Activated T-helper 2 cell treated with anti-CD3 and anti-CD28 coated beads, Interferon-gamma antibody, Interleukin-2, Interleukin-4, amounts not matched to agents 10 μg/mL and 5 μg/mL and 100 μg/mL, durations not matched to agents 14 hours and 24 hours and 36 hours (primary cell): ENCODE data around the gene CYP4X1. TPM values are rescaled to one million over a fixed set of nuclear protein-coding genes. Genes with fewer than 3 reads are reported as not detected.
"Not testable (repeated sequence)": the region's sequence is repeated elsewhere in the genome, so short reads cannot be mapped to it uniquely, and the experiment has no call there.

Source experiments
- DNase-seq: peaks from one replicate; pipeline ENCODE4 v3.0.0; 2021; ENCODE audit warnings: low spot score
- H3K27ac Mint-ChIP-seq: one replicate; pipeline ENCODE4 v1.8.0; 2021; ENCODE audit warnings: mixed read lengths
- H3K27me3 Mint-ChIP-seq: one replicate; pipeline ENCODE4 v1.8.0; 2021; ENCODE audit warnings: low read depth, mixed read lengths
- H3K36me3 Mint-ChIP-seq: one replicate; pipeline ENCODE4 v1.8.0; 2021; ENCODE audit warnings: low read depth, mixed read lengths
- H3K4me1 Mint-ChIP-seq: one replicate; pipeline ENCODE4 v1.8.0; 2021; ENCODE audit warnings: low read depth, mixed read lengths
- H3K4me3 Mint-ChIP-seq: one replicate; pipeline ENCODE4 v1.8.0; 2021; ENCODE audit warnings: low read depth, mild to moderate bottlenecking, moderate library complexity, mixed read lengths
- H3K9me3 Mint-ChIP-seq: one replicate; pipeline ENCODE4 v1.8.0; 2021; ENCODE audit warnings: mixed read lengths
- intact Hi-C: fragments of 100-400 bp; cut with micrococcal nuclease; formaldehyde crosslinking; loops from one replicate; pipeline ENCODE4 v1.15.1; 2023
- total RNA-seq: library from RNA; stranded (reverse); gene quantifications from 2 replicates; pipeline ENCODE4 v1.2.3, GENCODE V29; 2022

CYP4X1 gene
- total RNA-seq, 1 donor from 2014 or later: not detected

GRCh38 chr1:47024141-47024801 lies 802 bp downstream of the CYP4X1 start:
- Mint-ChIP-seq H3K4me1 (no peaks in the 10 kb centered on the region), H3K9me3 (no peaks in the 10 kb centered on the region), H3K4me3 (no peak overlapping the region), H3K27me3 (peaks cover 36% of the 10 kb centered on the region), H3K27ac (no peak overlapping the region), H3K36me3 (no peaks in the 10 kb centered on the region)
- intact Hi-C loops: no loop called here
- DNase-seq: no peak

GRCh38 chr1:47030170-47030805 lies 6.8 kb downstream of the CYP4X1 start:
- H3K4me3 Mint-ChIP-seq: no peak overlapping the region
- H3K27ac Mint-ChIP-seq: no peak overlapping the region
- H3K4me1 Mint-ChIP-seq: no peaks in the 10 kb centered on the region
- intact Hi-C loops: no loop called here
- DNase-seq: no peak
- H3K9me3 Mint-ChIP-seq: no peaks in the 10 kb centered on the region
- peaks cover 23% of the 10 kb centered on the region for H3K27me3 Mint-ChIP-seq
- H3K36me3 Mint-ChIP-seq: no peaks in the 10 kb centered on the region

DNA sequence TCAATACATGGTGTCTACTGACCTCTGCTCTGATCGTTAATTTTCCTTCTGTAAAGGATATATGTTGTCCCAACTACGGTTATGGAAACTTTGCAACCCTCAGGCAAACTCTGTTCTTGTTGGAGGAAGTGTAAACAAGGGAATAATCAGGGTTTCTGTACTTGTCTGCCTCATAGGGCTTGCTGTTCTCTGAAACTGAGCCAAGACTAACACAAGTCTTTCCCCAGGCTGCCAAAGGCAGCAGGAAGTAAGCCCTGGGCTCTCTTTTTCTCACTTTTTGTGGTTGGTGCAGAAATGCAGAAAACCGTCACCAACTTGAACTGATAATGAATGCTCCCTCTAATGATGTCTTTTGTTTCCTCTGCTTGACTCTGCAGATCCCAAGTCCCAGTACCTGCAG lies 7.6 kb downstream of the CYP4X1 start:
- Mint-ChIP-seq H3K4me1 (no peaks in the 10 kb centered on the region), H3K27me3 (peaks cover 18% of the 10 kb centered on the region), H3K27ac (no peak overlapping the region), H3K9me3 (no peaks in the 10 kb centered on the region), H3K36me3 (no peaks in the 10 kb centered on the region), H3K4me3 (no peak overlapping the region)
- intact Hi-C loops: no loop called here
- no peak for DNase-seq

DNA sequence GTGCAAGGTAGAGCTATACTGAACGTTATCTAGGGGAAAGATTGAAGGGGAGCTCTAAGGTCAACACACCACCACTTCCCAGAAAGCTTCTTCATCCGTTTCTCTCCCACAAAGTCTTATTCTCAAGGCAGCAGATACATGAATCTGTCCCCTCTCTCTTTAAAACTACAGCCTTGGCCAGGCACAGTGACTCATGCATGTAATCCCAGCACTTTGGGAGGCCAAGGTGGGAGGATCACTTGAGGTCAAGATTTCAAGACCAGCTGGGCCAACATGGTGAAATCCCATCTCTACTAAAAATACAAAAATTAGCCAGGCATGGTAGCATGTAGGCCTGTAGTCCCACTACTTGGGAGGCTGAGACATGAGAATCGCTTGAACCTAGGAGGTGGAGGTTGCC lies 8.1 kb downstream of the CYP4X1 start:
- H3K9me3 Mint-ChIP-seq: no peaks in the 10 kb centered on the region
- intact Hi-C loops: no loop called here
- H3K27me3 Mint-ChIP-seq: peaks cover 18% of the 10 kb centered on the region
- H3K4me3 Mint-ChIP-seq: no peak overlapping the region
- H3K36me3 Mint-ChIP-seq: no peaks in the 10 kb centered on the region
- no peak for DNase-seq
- H3K27ac Mint-ChIP-seq: no peak overlapping the region
- no peaks in the 10 kb centered on the region for H3K4me1 Mint-ChIP-seq

DNA sequence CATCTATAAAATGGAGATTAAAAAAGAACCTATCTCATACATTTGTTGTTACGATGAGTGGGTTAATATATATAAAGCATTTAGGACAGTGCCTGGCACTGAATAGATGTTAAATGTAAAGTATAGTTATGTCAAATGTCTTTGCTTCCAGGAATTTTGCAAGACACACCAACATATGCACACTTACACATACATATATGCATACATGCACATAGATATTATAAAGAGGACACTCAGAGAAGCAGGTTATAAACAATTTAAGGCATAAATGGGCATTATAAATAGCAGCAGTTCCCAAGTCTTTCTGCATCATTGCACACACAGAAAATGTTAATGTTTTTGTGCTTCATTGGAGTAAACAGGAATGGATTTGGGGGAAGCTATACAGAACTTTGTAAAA lies 13.3 kb downstream of the CYP4X1 start:
- no peaks in the 10 kb centered on the region for H3K4me1 Mint-ChIP-seq
- H3K27me3 Mint-ChIP-seq: peaks cover 6% of the 10 kb centered on the region
- no peak overlapping the region for H3K27ac Mint-ChIP-seq
- no peaks in the 10 kb centered on the region for H3K9me3 Mint-ChIP-seq
- H3K4me3 Mint-ChIP-seq: no peak overlapping the region
- no peak for DNase-seq
- H3K36me3 Mint-ChIP-seq: no peaks in the 10 kb centered on the region
- intact Hi-C loops: no loop called here

DNA sequence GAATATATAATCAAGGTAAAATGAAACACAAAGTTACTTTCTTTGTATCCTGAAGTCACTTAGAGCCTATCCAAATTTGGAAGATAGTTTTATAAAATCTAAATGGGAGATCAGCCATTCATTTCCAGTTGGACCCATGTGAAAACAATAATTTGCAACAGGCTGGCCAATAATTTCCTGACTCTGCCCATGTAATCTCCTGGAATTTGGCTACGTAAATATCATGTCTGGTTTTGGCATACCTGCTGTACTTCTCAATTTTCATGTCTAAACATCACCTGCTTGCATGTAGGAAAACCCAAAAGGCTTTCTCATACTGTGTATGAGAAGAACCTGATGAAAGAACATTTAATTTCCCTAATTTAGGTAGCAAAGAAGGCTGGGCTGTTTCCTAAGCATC lies 35.9 kb downstream of the CYP4X1 start:
- Mint-ChIP-seq H3K4me3 (no peak overlapping the region), H3K27ac (no peak overlapping the region), H3K27me3 (peaks cover 13% of the 10 kb centered on the region), H3K4me1 (no peaks in the 10 kb centered on the region), H3K36me3 (no peaks in the 10 kb centered on the region), H3K9me3 (no peaks in the 10 kb centered on the region)
- intact Hi-C loops: no loop called here
- DNase-seq: no peak

DNA sequence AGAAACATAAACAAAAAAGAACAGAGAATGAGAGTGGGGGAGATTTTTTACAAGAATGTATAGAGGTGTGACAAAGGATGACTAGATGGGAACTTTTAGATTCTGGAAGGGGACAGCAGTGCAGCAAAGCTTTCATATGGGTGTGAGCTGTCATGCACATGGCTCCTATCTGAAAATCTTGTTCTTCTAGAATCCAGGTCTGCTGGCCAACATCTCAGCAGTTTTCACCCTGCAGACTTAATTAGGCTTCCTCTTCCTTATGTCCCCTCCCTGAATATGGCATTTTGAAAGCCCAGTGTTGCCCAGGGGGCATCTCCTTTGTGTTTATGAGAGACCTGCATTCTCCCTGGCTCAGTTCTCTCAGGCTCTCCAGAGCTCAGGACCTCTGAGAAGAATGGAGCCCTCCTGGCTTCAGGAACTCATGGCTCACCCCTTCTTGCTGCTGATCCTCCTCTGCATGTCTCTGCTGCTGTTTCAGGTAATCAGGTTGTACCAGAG lies 43.7 kb downstream of the CYP4X1 start, which contains the start of gene CYP4Z1:
Gene CYP4Z1, plus strand, starts transcription at position 135 of the 498 bp plus-strand sequence. Its CDS starts 260 bp downstream, at position 395.
- H3K36me3 Mint-ChIP-seq: no peaks in the 10 kb centered on the region
- no peak within 1 kb of the TSS for H3K27ac Mint-ChIP-seq
- DNase-seq: no peak
- peaks cover 9% of the 10 kb centered on the region for H3K27me3 Mint-ChIP-seq
- H3K9me3 Mint-ChIP-seq: no peaks in the 10 kb centered on the region
- intact Hi-C loops: no loop called here
- H3K4me3 Mint-ChIP-seq: no peak within 1 kb of the TSS
- no peaks in the 10 kb centered on the region for H3K4me1 Mint-ChIP-seq

GRCh38 chr1:47069080-47069479 lies 45.6 kb downstream of the CYP4X1 start:
- DNase-seq, H3K4me3 Mint-ChIP-seq, H3K36me3 Mint-ChIP-seq, H3K27me3 Mint-ChIP-seq, H3K27ac Mint-ChIP-seq, H3K4me1 Mint-ChIP-seq, intact Hi-C loops, H3K9me3 Mint-ChIP-seq: not testable (repeated sequence)

DNA sequence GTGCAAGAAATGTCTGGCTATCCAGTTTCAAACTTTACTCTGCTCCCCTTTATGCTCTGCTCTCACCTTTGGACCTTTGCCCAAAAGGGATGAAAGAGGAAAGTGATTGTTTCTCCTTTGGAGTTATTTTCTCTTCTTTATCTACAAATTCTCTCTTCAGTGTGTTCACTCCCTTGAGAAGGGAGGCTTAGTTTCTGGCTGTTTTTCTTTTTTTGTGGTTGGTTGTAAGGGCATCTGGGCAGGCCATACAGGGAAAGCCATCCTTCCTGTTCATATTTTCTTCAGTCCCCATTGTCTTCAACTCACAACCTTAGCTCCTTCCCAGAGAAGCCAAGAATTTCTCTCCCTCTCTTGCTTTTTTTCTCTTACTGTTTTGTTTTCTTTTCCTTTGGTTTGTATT lies 46.0 kb downstream of the CYP4X1 start:
- DNase-seq, H3K27me3 Mint-ChIP-seq, H3K36me3 Mint-ChIP-seq, H3K9me3 Mint-ChIP-seq, intact Hi-C loops, H3K4me3 Mint-ChIP-seq, H3K4me1 Mint-ChIP-seq, H3K27ac Mint-ChIP-seq: not testable (repeated sequence)

DNA sequence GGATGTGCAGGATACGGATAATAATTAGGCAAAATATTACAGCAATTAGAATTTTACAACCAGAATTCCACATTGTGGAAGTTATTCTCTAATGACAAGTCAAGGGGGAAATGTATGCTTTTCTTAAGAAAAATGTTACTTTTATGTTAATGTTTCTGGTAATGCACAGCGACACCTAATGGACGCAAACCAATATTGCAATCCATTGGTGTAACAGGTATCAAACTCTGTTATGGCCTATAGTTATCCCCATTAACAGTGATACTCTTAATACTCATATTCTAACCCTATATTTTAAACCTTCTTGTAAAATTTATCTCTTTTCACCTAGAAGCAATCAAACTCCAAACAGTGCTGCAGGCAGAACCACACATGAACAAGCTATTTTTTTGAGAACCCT lies 65.9 kb downstream of the CYP4X1 start:
- H3K4me1 Mint-ChIP-seq, H3K27ac Mint-ChIP-seq, intact Hi-C loops, H3K36me3 Mint-ChIP-seq, H3K27me3 Mint-ChIP-seq, H3K4me3 Mint-ChIP-seq, H3K9me3 Mint-ChIP-seq, DNase-seq: not testable (repeated sequence)

GRCh38 chr1:47091476-47091875 lies 68.0 kb downstream of the CYP4X1 start:
- H3K27ac Mint-ChIP-seq, H3K9me3 Mint-ChIP-seq, H3K36me3 Mint-ChIP-seq, intact Hi-C loops, H3K4me1 Mint-ChIP-seq, DNase-seq, H3K4me3 Mint-ChIP-seq, H3K27me3 Mint-ChIP-seq: not testable (repeated sequence)
